ENCODE data around the gene PIF1. TPM values are rescaled to one million over a fixed set of nuclear protein-coding genes. Genes with fewer than 3 reads are reported as not detected.

Gene PIF1
- total RNA-seq, 2 experiments from 2014 or later, result 82.9 to 126 TPM

DNA sequence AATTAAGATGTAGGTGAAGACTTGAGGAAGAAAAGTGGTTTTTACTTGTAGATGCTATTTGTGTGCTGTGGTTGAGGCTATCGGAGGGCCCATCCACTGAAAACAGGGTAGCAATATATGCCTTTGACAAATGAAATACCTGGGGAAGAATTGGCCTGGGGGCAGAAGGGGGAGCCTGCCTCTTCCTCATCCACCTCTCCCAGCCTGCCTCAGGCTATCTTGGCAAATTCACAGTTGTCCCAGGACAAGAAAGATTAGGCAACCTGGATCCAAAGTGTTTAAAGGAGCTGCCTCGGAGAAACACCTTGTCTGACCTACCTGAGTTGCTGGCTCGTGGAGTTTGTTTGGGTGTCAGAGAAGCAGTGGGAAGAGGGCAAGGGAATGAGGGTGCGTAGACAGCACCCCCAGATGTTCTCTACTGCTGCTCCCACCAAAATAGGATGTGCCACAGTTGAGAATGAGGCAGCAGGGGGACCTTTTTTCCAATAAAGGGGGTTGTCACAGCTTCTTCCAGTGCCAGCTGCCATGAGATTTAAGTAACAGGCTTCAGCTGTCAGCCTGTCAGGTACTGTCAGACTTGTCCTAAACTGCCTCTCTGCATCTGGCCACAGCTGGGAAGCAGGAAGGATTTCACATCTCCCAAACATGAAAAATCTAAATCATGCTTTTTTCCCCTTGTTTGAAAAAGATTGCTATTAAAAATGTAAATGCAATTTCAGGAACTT is 25.5 kb upstream of the PIF1 start:
- POLR2A ChIA-PET, result interaction anchor here (1.0 kb wide), 1 partner anchor 43 kb away, joined by 3 read pairs; no protein-coding TSS in a partner anchor
- no peak overlapping the region for H3K4me3 ChIP-seq (ENCODE audit: low read depth, low read length, poor library complexity, severe bottlenecking)
- H4K20me1 ChIP-seq (ENCODE audit: insufficient read depth, low read length), result no peaks in the 10 kb centered on the region
- no peaks in the 10 kb centered on the region for H3K9me3 ChIP-seq (ENCODE audit: low read length)
- TF ChIP-seq, protein P1, sequence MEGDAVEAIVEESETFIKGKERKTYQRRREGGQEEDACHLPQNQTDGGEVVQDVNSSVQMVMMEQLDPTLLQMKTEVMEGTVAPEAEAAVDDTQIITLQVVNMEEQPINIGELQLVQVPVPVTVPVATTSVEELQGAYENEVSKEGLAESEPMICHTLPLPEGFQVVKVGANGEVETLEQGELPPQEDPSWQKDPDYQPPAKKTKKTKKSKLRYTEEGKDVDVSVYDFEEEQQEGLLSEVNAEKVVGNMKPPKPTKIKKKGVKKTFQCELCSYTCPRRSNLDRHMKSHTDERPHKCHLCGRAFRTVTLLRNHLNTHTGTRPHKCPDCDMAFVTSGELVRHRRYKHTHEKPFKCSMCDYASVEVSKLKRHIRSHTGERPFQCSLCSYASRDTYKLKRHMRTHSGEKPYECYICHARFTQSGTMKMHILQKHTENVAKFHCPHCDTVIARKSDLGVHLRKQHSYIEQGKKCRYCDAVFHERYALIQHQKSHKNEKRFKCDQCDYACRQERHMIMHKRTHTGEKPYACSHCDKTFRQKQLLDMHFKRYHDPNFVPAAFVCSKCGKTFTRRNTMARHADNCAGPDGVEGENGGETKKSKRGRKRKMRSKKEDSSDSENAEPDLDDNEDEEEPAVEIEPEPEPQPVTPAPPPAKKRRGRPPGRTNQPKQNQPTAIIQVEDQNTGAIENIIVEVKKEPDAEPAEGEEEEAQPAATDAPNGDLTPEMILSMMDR (conservative IDR thresholded peaks at IDR 0.05; ENCODE audit: low read length), result no peak
- no peak for TF ChIP-seq EZH2phosphoT487 (IDR thresholded peaks at IDR 0.05; ENCODE audit: borderline replicate concordance, low read depth, low read length)
- peaks cover 54% of the 10 kb centered on the region for H3K36me3 ChIP-seq (ENCODE audit: insufficient read depth, low read length)
- CTCF ChIA-PET (ENCODE audit: unreplicated experiment), result no interaction called here
- BruUV-seq (replicated peaks), result no TSS peak
- peaks cover 5% of the 10 kb centered on the region; the same call in 1 of the 2 replicates for H3K79me2 ChIP-seq (ENCODE audit: insufficient read depth, low read depth, low read length)
- intact Hi-C loops (cut with micrococcal nuclease; ENCODE audit: unreplicated experiment), result no loop called here
- no peak overlapping the region for H2AFZ ChIP-seq (ENCODE audit: low read length)
- H3K27ac ChIP-seq (ENCODE audit: low read depth, low read length, poor library complexity, severe bottlenecking), result no peak overlapping the region
- no peak overlapping the region for H3K4me2 ChIP-seq (ENCODE audit: low read length)
- H3K9me2 ChIP-seq (ENCODE audit: insufficient read depth, low read length), result no peaks in the 10 kb centered on the region
- DNase-seq (ENCODE audit: low spot score), result no peak
- peaks cover 22% of the 10 kb centered on the region for H3K4me1 ChIP-seq (ENCODE audit: insufficient read depth, low read length, poor library complexity, severe bottlenecking)

DNA sequence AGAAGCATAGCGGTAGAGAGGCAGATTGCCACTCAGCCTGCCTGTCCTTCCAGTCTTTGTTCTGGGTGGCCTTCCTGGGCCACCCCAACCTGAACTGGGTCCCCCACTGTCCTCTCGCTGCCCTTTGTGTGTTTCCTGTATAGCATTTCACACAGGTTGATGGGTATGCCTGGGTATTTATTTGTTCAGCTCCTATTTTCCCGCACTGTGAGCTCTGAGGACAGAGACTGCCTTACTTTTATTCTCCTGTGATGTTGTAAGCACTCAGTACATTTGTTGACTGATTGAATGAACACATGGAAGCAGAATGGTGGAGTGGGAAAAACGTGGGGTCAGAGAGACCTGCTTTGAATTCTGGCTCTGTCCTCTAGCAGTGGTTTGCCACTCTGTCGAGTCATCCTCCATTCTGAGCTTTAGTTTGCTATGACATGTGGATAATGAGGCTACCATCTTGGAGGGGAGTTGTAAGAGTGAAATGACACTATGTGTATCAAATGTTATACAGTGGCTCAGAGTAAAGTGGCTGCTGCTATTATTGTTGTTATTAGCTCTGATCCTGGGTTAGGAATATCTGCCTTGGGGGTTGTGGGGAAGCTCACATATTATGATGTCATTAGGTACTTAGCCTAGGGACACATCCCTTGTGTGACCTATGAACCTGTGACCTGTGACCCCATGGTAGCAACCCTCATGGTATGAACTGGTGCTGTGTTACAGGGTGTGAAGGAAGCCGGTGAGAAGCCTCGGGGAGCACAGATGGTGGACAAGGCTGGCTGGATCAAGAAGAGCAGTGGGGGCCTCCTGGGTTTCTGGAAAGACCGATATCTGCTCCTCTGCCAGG is 22.6 kb upstream of the PIF1 start:
- peaks cover 23% of the 10 kb centered on the region; the same call in 1 of the 2 replicates for H3K79me2 ChIP-seq (ENCODE audit: insufficient read depth, low read depth, low read length)
- no TSS peak for BruUV-seq (replicated peaks)
- H3K4me1 ChIP-seq (ENCODE audit: insufficient read depth, low read length, poor library complexity, severe bottlenecking), result peaks cover 45% of the 10 kb centered on the region
- H2AFZ ChIP-seq (ENCODE audit: low read length), result no peak overlapping the region
- POLR2A ChIA-PET, result interaction anchor here (0.5 to 1.0 kb wide), 4 partner anchors 15 to 177 kb away, joined by 3 to 6 read pairs (median 4); no protein-coding TSS in a partner anchor
- DNase-seq (ENCODE audit: low spot score), result no peak
- CTCF ChIA-PET (ENCODE audit: unreplicated experiment), result interaction anchor here (0.6 kb wide), 1 partner anchor 102 kb away, joined by 4 read pairs; no protein-coding TSS in a partner anchor
- H3K4me3 ChIP-seq (ENCODE audit: low read depth, low read length, poor library complexity, severe bottlenecking), result no peak overlapping the region
- no peaks in the 10 kb centered on the region for H4K20me1 ChIP-seq (ENCODE audit: insufficient read depth, low read length)
- H3K9me2 ChIP-seq (ENCODE audit: insufficient read depth, low read length), result no peaks in the 10 kb centered on the region
- H3K9me3 ChIP-seq (ENCODE audit: low read length), result no peaks in the 10 kb centered on the region
- H3K36me3 ChIP-seq (ENCODE audit: insufficient read depth, low read length), result peaks cover 33% of the 10 kb centered on the region
- no peak overlapping the region for H3K4me2 ChIP-seq (ENCODE audit: low read length)
- no peak overlapping the region for H3K27ac ChIP-seq (ENCODE audit: low read depth, low read length, poor library complexity, severe bottlenecking)
- intact Hi-C loops (cut with micrococcal nuclease; ENCODE audit: unreplicated experiment), result no loop called here
- TF ChIP-seq EZH2phosphoT487 (IDR thresholded peaks at IDR 0.05; ENCODE audit: borderline replicate concordance, low read depth, low read length), result no peak

DNA sequence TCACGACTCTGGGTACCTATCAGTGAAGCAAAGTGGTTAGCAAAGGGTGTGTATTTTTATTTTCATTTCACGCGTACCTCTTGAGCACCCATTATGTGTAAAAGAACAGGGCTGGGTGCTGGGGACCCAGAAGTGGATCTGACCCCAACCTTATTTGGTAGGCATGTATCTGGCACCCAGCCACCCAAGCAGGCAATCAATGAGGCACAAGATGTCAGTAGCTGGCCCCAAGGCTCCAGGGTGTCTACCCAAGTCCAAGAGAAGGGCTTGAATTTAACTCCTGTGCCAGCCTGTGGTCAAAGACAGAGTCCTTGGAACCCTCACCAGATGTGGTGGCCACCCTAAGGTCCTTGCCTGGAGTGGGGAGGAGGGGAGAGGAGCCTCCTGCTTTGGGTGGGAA is 22.0 kb upstream of the PIF1 start:
- H3K36me3 ChIP-seq (ENCODE audit: insufficient read depth, low read length), result peaks cover 33% of the 10 kb centered on the region
- POLR2A ChIA-PET, result interaction anchor here (0.7 to 1.0 kb wide), 2 partner anchors 46 to 439 kb away, joined by 3 to 5 read pairs; partner anchors contain the start of gene PARP16
- H3K4me2 ChIP-seq (ENCODE audit: low read length), result peak overlapping the region; percentile 42
- TF ChIP-seq, protein P1 (conservative IDR thresholded peaks at IDR 0.05; ENCODE audit: low read length), result no peak
- no peak for TF ChIP-seq EZH2phosphoT487 (IDR thresholded peaks at IDR 0.05; ENCODE audit: borderline replicate concordance, low read depth, low read length)
- no TSS peak for BruUV-seq (replicated peaks)
- H3K9me3 ChIP-seq (ENCODE audit: low read length), result no peaks in the 10 kb centered on the region
- H3K4me1 ChIP-seq (ENCODE audit: insufficient read depth, low read length, poor library complexity, severe bottlenecking), result peaks cover 52% of the 10 kb centered on the region
- intact Hi-C loops (cut with micrococcal nuclease; ENCODE audit: unreplicated experiment), result no loop called here
- no peak overlapping the region for H2AFZ ChIP-seq (ENCODE audit: low read length)
- 0 out of 2 replicates have a peak, but pooled peaks cover 4% of the 10 kb centered on the region for H4K20me1 ChIP-seq (ENCODE audit: insufficient read depth, low read length)
- H3K27ac ChIP-seq (ENCODE audit: low read depth, low read length, poor library complexity, severe bottlenecking), result no peak overlapping the region
- CTCF ChIA-PET (ENCODE audit: unreplicated experiment), result no interaction called here
- H3K4me3 ChIP-seq (ENCODE audit: low read depth, low read length, poor library complexity, severe bottlenecking), result no peak overlapping the region
- H3K9me2 ChIP-seq (ENCODE audit: insufficient read depth, low read length), result no peaks in the 10 kb centered on the region
- no peak for DNase-seq (ENCODE audit: low spot score)
- peaks cover 30% of the 10 kb centered on the region; the same call in 1 of the 2 replicates for H3K79me2 ChIP-seq (ENCODE audit: insufficient read depth, low read depth, low read length)
